Measurements from ENCODE around the gene HP. TPM values are rescaled to one million over a fixed set of nuclear protein-coding genes. Genes with fewer than 3 reads are reported as not detected.
"Not testable (repeated sequence)": the region's sequence is repeated elsewhere in the genome, so short reads cannot be mapped to it uniquely, and the experiment has no call there.

HP gene
- total RNA-seq, 2 donors from 2014 or later = 3.6 to 15.5 TPM

DNA sequence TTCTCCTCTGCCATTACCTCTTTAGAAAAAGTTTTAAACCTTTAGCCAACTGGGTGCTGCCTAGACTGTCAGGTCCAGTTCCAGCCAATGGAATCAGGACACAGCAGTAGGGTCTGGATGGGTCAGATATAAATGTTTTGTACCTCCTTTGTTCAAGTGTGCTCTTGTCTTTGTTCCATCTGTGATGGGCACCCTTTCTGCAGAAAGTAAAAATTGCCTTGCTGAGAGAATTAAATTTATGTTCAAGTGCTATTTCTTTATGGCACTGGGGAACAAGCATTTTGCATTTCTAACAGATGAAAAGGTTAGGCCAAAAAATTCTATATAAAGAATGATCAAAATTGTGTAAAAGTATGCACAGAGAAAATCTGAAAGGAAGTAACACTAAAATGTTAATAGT, 5.2 kb upstream of the HP start:
- no peaks in the 10 kb centered on the region for H3K4me1 ChIP-seq
- no peak for TF ChIP-seq POLR2A (IDR thresholded peaks at IDR 0.05)
- TF ChIP-seq, protein P1, sequence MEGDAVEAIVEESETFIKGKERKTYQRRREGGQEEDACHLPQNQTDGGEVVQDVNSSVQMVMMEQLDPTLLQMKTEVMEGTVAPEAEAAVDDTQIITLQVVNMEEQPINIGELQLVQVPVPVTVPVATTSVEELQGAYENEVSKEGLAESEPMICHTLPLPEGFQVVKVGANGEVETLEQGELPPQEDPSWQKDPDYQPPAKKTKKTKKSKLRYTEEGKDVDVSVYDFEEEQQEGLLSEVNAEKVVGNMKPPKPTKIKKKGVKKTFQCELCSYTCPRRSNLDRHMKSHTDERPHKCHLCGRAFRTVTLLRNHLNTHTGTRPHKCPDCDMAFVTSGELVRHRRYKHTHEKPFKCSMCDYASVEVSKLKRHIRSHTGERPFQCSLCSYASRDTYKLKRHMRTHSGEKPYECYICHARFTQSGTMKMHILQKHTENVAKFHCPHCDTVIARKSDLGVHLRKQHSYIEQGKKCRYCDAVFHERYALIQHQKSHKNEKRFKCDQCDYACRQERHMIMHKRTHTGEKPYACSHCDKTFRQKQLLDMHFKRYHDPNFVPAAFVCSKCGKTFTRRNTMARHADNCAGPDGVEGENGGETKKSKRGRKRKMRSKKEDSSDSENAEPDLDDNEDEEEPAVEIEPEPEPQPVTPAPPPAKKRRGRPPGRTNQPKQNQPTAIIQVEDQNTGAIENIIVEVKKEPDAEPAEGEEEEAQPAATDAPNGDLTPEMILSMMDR (IDR thresholded peaks at IDR 0.05) = no peak
- H3K27ac ChIP-seq = no peak overlapping the region
- H3K27me3 ChIP-seq = no peaks in the 10 kb centered on the region
- no peaks in the 10 kb centered on the region for H3K9me3 ChIP-seq
- no peak overlapping the region for H3K4me3 ChIP-seq
- DNase-seq = no peak
- intact Hi-C loops (cut with DNase I) = no loop called here
- no peak for ATAC-seq
- no peaks in the 10 kb centered on the region for H3K36me3 ChIP-seq (replicated peaks in 1 of 2; ENCODE audit: insufficient read depth in 1 of 2, low read depth in 2 of 2)

DNA sequence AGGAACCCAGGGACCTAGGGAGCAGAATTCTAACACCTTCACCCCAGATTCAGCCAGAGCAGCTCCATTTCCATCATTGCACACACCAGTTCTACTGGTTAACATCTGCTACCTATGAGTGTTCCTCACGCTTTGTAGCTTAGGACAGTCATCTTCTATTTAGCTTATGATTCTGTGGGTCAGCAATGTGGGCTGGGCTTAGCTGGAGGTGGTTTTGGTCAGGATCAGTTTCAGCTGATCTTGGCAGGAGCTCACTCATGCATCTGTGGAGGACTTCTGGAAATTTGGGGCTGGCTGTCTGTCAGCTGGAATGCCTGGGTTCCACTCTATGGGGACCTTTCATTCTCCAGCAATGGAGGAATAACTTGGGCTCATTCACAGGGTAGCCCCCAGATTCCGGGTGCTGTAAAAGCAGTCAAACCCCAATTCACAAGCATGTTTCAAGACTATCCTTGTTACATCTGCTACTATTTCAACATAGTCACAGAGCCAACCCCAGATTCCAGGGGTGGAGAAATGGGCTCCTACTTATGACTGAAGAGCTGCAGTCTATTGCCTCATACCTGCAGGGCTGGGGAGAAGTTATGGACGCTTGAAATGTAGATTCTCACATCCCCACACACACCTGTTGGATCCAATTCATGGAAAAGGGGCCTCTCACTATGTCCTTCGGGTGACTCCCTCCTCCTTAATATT, 3.4 kb upstream of the HP start:
- WGBS, 2 donors = 76 to 87% methylated on average over 4 of the region's 4 CpGs
- DNase-seq = no peak

DNA sequence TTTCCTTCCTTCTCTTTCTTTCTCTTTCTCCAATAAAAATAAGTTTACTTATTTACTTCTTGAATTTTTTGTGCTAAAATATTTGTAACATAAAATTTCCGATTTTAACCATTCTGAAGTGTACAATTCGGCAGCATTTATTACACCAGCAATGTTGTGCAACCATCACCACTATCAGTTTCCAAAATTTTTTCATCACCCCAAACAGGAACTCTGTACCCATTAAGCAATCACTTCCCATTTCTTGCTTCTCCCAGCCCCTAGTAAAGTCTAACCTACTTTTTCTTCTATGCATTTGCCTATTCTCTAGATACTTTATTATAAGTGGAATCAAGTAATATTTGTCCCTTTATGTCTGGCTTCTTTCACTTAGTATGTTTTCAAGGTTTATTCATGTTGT, 2.5 kb upstream of the HP start:
- H3K27me3 ChIP-seq = no peaks in the 10 kb centered on the region
- no peak overlapping the region for H3K4me3 ChIP-seq
- no peak for ATAC-seq
- intact Hi-C loops (cut with DNase I) = no loop called here
- H3K4me1 ChIP-seq = no peaks in the 10 kb centered on the region
- no peaks in the 10 kb centered on the region for H3K9me3 ChIP-seq
- no peak overlapping the region for H3K27ac ChIP-seq
- no peak for DNase-seq
- no peaks in the 10 kb centered on the region for H3K36me3 ChIP-seq (replicated peaks in 1 of 2; ENCODE audit: insufficient read depth in 1 of 2, low read depth in 2 of 2)
- 64 to 82% methylated on average over 2 of the region's 2 CpGs for WGBS, 2 donors
- no peak for TF ChIP-seq POLR2A (IDR thresholded peaks at IDR 0.05)
- TF ChIP-seq, protein P1 (IDR thresholded peaks at IDR 0.05) = no peak

More for the DNA sequence above, 3.4 kb upstream of the HP start:
- H3K36me3 ChIP-seq (replicated peaks in 1 of 2; ENCODE audit: insufficient read depth in 1 of 2, low read depth in 2 of 2) = no peaks in the 10 kb centered on the region
- TF ChIP-seq, protein P1 (IDR thresholded peaks at IDR 0.05) = no peak
- no peak for TF ChIP-seq POLR2A (IDR thresholded peaks at IDR 0.05)
- no peaks in the 10 kb centered on the region for H3K4me1 ChIP-seq
- no peak overlapping the region for H3K27ac ChIP-seq
- no peaks in the 10 kb centered on the region for H3K27me3 ChIP-seq
- no peaks in the 10 kb centered on the region for H3K9me3 ChIP-seq
- H3K4me3 ChIP-seq = no peak overlapping the region
- ATAC-seq = no peak
- intact Hi-C loops (cut with DNase I) = no loop called here

DNA sequence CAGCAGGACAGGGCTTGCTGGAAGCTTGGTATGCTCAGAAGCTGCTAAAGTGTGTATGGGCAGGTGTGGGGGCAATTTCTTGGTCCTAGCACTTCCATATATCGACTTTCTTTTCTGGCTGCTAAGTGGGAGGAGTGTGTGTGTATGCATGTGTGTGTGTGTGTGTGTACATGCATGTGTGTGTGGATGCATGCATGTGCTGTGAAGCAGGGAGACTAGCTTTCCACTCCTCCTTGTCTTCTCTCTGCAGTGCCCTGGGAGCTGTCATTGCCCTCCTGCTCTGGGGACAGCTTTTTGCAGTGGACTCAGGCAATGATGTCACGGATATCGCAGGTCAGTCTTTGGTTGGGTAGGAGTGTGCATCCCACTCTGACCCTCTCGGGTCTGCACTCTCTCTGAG, 1.6 kb downstream of the HP start:
- Histone ChIP-seq H3K9me3 (no peaks in the 10 kb centered on the region), H3K4me1 (no peaks in the 10 kb centered on the region), H3K4me3 (no peak overlapping the region), H3K27ac (no peak overlapping the region), H3K27me3 (no peaks in the 10 kb centered on the region), H3K36me3 (replicated peaks in 1 of 2; ENCODE audit: insufficient read depth in 1 of 2, low read depth in 2 of 2) (no peaks in the 10 kb centered on the region)
- ATAC-seq (no peak), DNase-seq (no peak)
- 85 to 90% methylated on average over 4 of the region's 4 CpGs for WGBS, 2 donors
- intact Hi-C loops (cut with DNase I) = no loop called here
- TF ChIP-seq, protein P1 (IDR thresholded peaks at IDR 0.05) = no peak
- TF ChIP-seq POLR2A (IDR thresholded peaks at IDR 0.05) = no peak

DNA sequence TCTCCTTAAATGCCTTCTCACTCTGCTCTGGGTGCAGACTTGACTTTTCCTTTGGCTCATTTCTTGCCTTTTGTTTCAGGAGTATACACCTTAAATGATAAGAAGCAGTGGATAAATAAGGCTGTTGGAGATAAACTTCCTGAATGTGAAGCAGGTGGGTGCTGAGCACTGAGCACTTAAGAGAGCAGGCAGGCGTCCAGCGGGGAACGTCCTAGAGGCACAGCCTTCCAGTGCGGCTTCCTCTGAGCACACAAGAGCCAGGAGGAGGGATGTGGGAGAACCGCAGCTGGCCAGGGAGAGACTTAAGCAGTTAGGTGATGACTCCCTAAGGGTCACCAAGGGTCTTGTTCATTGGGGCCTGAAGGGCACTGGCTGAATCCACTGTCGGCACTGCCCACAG, 3.0 kb downstream of the HP start:
- H3K36me3 ChIP-seq (replicated peaks in 1 of 2; ENCODE audit: insufficient read depth in 1 of 2, low read depth in 2 of 2); ATAC-seq; H3K9me3 ChIP-seq; H3K4me1 ChIP-seq; H3K4me3 ChIP-seq; DNase-seq; intact Hi-C loops (cut with DNase I); H3K27me3 ChIP-seq; H3K27ac ChIP-seq: not testable (repeated sequence)
- WGBS, 2 donors = 57% methylated on average over 1 of the region's 6 CpGs; no CpG with 5 or more reads in 1 of the 2 donors

DNA sequence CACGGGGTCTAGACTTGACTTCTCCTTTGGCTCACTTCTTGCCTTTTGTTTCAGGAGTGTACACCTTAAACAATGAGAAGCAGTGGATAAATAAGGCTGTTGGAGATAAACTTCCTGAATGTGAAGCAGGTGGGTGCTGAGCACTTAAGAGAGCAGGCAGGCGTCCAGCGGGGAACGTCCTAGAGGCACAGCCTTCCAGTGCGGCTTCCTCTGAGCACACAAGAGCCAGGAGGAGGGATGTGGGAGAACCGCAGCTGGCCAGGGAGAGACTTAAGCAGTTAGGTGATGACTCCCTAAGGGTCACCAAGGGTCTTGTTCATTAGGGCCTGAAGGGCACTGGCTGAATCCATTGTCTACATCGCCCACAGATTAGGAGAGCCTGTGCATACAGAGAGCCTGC, 4.8 kb downstream of the HP start:
- H3K27ac ChIP-seq; DNase-seq; H3K4me3 ChIP-seq; intact Hi-C loops (cut with DNase I); H3K36me3 ChIP-seq (replicated peaks in 1 of 2; ENCODE audit: insufficient read depth in 1 of 2, low read depth in 2 of 2); H3K4me1 ChIP-seq; H3K27me3 ChIP-seq; H3K9me3 ChIP-seq; ATAC-seq: not testable (repeated sequence)
- 76 to 89% methylated on average over 5 to 7 of the region's 7 CpGs for WGBS, 2 donors

All from body of pancreas (tissue), 4 donors.